ENCODE data around the gene LYPD4. TPM values are rescaled to one million over a fixed set of nuclear protein-coding genes. Genes with fewer than 3 reads are reported as not detected.
A peak's percentile ranks its signal among the peaks of the same experiment; 100 is the strongest.

LYPD4 gene
- total RNA-seq, 6 experiments from 2014 or later = not detected

- peak overlapping the region; percentile 96 for H3K27ac Mint-ChIP-seq
- DNase-seq = no peak
- peaks cover 44% of the 10 kb centered on the region for H3K4me1 Mint-ChIP-seq (ENCODE audit: low read depth)
- no peaks in the 10 kb centered on the region for H3K9me3 Mint-ChIP-seq
- peaks cover 17% of the 10 kb centered on the region for H3K27me3 Mint-ChIP-seq (ENCODE audit: insufficient read depth)
- peaks cover 44% of the 10 kb centered on the region for H3K36me3 Mint-ChIP-seq (ENCODE audit: low read depth)
- H3K4me3 Mint-ChIP-seq = peak overlapping the region; percentile 99
- TF ChIP-seq CTCF (IDR thresholded peaks at IDR 0.05) = no peak
Measured at GRCh38 chr19:41860419-41861115, 16.1 kb upstream of the LYPD4 start.

- no peaks in the 10 kb centered on the region for H3K9me3 Mint-ChIP-seq
- peak within 1 kb of the TSS; percentile 99 for H3K4me3 Mint-ChIP-seq
- TF ChIP-seq CTCF (IDR thresholded peaks at IDR 0.05) = peak; percentile 86
- peaks cover 40% of the 10 kb centered on the region for H3K36me3 Mint-ChIP-seq (ENCODE audit: low read depth)
- peak; percentile 98 for DNase-seq
- H3K27ac Mint-ChIP-seq = peak within 1 kb of the TSS; percentile 96
- peaks cover 15% of the 10 kb centered on the region for H3K27me3 Mint-ChIP-seq (ENCODE audit: insufficient read depth)
- H3K4me1 Mint-ChIP-seq (ENCODE audit: low read depth) = peaks cover 44% of the 10 kb centered on the region
Measured at GRCh38 chr19:41859618-41860418, 15.3 kb upstream of the LYPD4 start, which contains the start of gene RPS19. RPS19 (plus strand) TSS chr19:41860255; CDS start chr19:41860775, 520 bp downstream.

GRCh38 chr19:41859213-41859617 is 14.7 kb upstream of the LYPD4 start:
- peak overlapping the region; percentile 92 for H3K4me3 Mint-ChIP-seq
- H3K27me3 Mint-ChIP-seq (ENCODE audit: insufficient read depth) = peaks cover 19% of the 10 kb centered on the region
- H3K9me3 Mint-ChIP-seq = no peaks in the 10 kb centered on the region
- DNase-seq = no peak
- H3K27ac Mint-ChIP-seq = peak overlapping the region; percentile 36; the same call in 1 of the 2 replicates
- H3K36me3 Mint-ChIP-seq (ENCODE audit: low read depth) = peaks cover 34% of the 10 kb centered on the region
- no peak for TF ChIP-seq CTCF (IDR thresholded peaks at IDR 0.05)
- H3K4me1 Mint-ChIP-seq (ENCODE audit: low read depth) = peaks cover 40% of the 10 kb centered on the region

GRCh38 chr19:41853768-41854167 is 9.3 kb upstream of the LYPD4 start:
- no peak for DNase-seq
- H3K27ac Mint-ChIP-seq = no peak overlapping the region
- peaks cover 49% of the 10 kb centered on the region for H3K27me3 Mint-ChIP-seq (ENCODE audit: insufficient read depth)

GRCh38 chr19:41853344-41853743 is 8.9 kb upstream of the LYPD4 start:
- no peak overlapping the region for H3K27ac Mint-ChIP-seq
- H3K36me3 Mint-ChIP-seq (ENCODE audit: low read depth) = no peaks in the 10 kb centered on the region
- no peak overlapping the region for H3K4me3 Mint-ChIP-seq
- no peak for DNase-seq
- H3K4me1 Mint-ChIP-seq (ENCODE audit: low read depth) = no peaks in the 10 kb centered on the region
- no peaks in the 10 kb centered on the region for H3K9me3 Mint-ChIP-seq
- no peak for TF ChIP-seq CTCF (IDR thresholded peaks at IDR 0.05)
- peaks cover 53% of the 10 kb centered on the region for H3K27me3 Mint-ChIP-seq (ENCODE audit: insufficient read depth)

More at GRCh38 chr19:41853768-41854167, 9.3 kb upstream of the LYPD4 start:
- no peaks in the 10 kb centered on the region for H3K36me3 Mint-ChIP-seq (ENCODE audit: low read depth)
- TF ChIP-seq CTCF (IDR thresholded peaks at IDR 0.05) = no peak
- no peaks in the 10 kb centered on the region for H3K4me1 Mint-ChIP-seq (ENCODE audit: low read depth)
- H3K9me3 Mint-ChIP-seq = no peaks in the 10 kb centered on the region
- H3K4me3 Mint-ChIP-seq = no peak overlapping the region

Data from HFFc6 (cell line).